SK-N-MC (cell line): Measurements from ENCODE around the gene ASXL2.
A peak's percentile ranks its signal among the peaks of the same experiment; 100 is the strongest.

Experiments
- DNase-seq: peaks from one replicate; pipeline ENCODE4 v3.0.0-alpha.2; 2011; ENCODE audit warnings: low read depth, low spot score
- H3K27ac ChIP-seq: fragments of 200-600 bp; sonication (generic); 2 replicates; pipeline ENCODE4 v1.5.1; 2016; ENCODE audit warnings: mixed run types
- H3K36me3 ChIP-seq: fragments of 200-600 bp; sonication (generic); 2 replicates; pipeline ENCODE4 v1.6.1; 2017; ENCODE audit warnings: antibody characterized with exemption, low read length, mixed read lengths; ENCODE audit not compliant: insufficient read depth
- H3K4me3 ChIP-seq: fragments of 200-600 bp; sonication (generic); 2 replicates; pipeline ENCODE4 v1.5.1; 2016
- H3K9ac ChIP-seq: fragments of 200-600 bp; sonication (generic); 2 replicates; pipeline ENCODE4 v1.8.0; 2017; ENCODE audit warnings: mixed run types, mixed read lengths; ENCODE audit not compliant: insufficient read length
- H3K9me3 ChIP-seq: fragments of 200-600 bp; sonication (generic); 2 replicates; pipeline ENCODE4 v1.6.1; 2017; ENCODE audit warnings: low read depth, mild to moderate bottlenecking, antibody characterized with exemption, low read length, moderate library complexity, mixed read lengths
- EZH2 ChIP-seq: fragments of 200-600 bp; sonication (generic); IDR thresholded peaks from one replicate; pipeline ENCODE4 v1.6.1; 2017; ENCODE audit warnings: antibody characterized with exemption
- FOXP2 ChIP-seq: optimal IDR thresholded peaks from 2 replicates; pipeline ENCODE3; 2011; ENCODE audit warnings: mild to moderate bottlenecking, moderate library complexity; ENCODE audit not compliant: insufficient read depth; ENCODE audit errors: extremely low read length, control extremely low read depth
- POLR2AphosphoS5 ChIP-seq: IDR thresholded peaks from 2 replicates; pipeline ENCODE4 v1.6.1; 2012; ENCODE audit warnings: mild to moderate bottlenecking, low read depth, low read length, borderline replicate concordance

ASXL2 gene

DNA sequence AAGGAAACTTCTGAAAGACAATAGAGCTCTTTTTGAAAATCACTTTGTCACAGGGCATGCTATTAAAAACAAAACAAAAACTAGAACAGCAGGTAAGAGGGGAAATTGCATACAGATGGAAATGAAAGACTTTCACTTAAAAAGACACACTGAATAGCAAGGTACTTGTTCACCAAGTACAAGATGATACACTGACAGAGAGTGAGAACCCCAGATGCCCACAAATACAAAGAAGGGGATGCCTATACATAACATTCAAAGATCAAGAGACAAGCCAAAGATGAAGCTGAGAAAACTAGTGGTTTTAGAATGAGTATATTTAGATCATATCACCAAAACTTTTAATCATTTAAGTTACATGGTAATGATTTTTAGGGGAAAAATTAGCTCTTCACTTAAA is 60.7 kb downstream of the ASXL2 start:
- no peak for DNase-seq
- Histone ChIP-seq H3K36me3 (no peaks in the 10 kb centered on the region), H3K9ac (no peak overlapping the region), H3K9me3 (no peaks in the 10 kb centered on the region), H3K27ac (no peak overlapping the region), H3K4me3 (no peak overlapping the region)
- TF ChIP-seq FOXP2: no peak
- no peak for TF ChIP-seq POLR2AphosphoS5
- TF ChIP-seq EZH2: no peak

- no peak overlapping the region for H3K27ac ChIP-seq
- H3K4me3 ChIP-seq: no peak overlapping the region
- no peak for DNase-seq
- H3K9ac ChIP-seq: no peak overlapping the region
- TF ChIP-seq POLR2AphosphoS5 (no peak), FOXP2 (no peak), EZH2 (no peak)
- no peaks in the 10 kb centered on the region for H3K36me3 ChIP-seq
- no peaks in the 10 kb centered on the region for H3K9me3 ChIP-seq
Measured at GRCh38 chr2:25817006-25817405, 61.3 kb downstream of the ASXL2 start.

GRCh38 chr2:25816249-25816648 is 62.0 kb downstream of the ASXL2 start:
- no peak for DNase-seq
- no peaks in the 10 kb centered on the region for H3K36me3 ChIP-seq
- no peak overlapping the region for H3K4me3 ChIP-seq
- no peak overlapping the region for H3K27ac ChIP-seq
- H3K9ac ChIP-seq: no peak overlapping the region
- no peaks in the 10 kb centered on the region for H3K9me3 ChIP-seq
- TF ChIP-seq FOXP2: no peak
- TF ChIP-seq POLR2AphosphoS5: no peak
- no peak for TF ChIP-seq EZH2

GRCh38 chr2:25814681-25815080 is 63.6 kb downstream of the ASXL2 start:
- Histone ChIP-seq H3K4me3 (no peak overlapping the region), H3K9ac (no peak overlapping the region), H3K27ac (no peak overlapping the region), H3K9me3 (no peaks in the 10 kb centered on the region), H3K36me3 (no peaks in the 10 kb centered on the region)
- DNase-seq: no peak
- TF ChIP-seq POLR2AphosphoS5: no peak
- no peak for TF ChIP-seq FOXP2
- TF ChIP-seq EZH2: no peak

GRCh38 chr2:25810428-25810827 is 67.9 kb downstream of the ASXL2 start:
- no peak overlapping the region for H3K9ac ChIP-seq
- H3K36me3 ChIP-seq: peaks cover 4% of the 10 kb centered on the region
- no peaks in the 10 kb centered on the region for H3K9me3 ChIP-seq
- TF ChIP-seq POLR2AphosphoS5: no peak
- TF ChIP-seq EZH2: no peak
- TF ChIP-seq FOXP2: no peak
- H3K4me3 ChIP-seq: no peak overlapping the region
- no peak overlapping the region for H3K27ac ChIP-seq
- no peak for DNase-seq

- peaks cover 10% of the 10 kb centered on the region for H3K36me3 ChIP-seq
- no peak for TF ChIP-seq POLR2AphosphoS5
- no peak for TF ChIP-seq EZH2
- H3K9ac ChIP-seq: no peak overlapping the region
- H3K27ac ChIP-seq: no peak overlapping the region
- no peak overlapping the region for H3K4me3 ChIP-seq
- no peaks in the 10 kb centered on the region for H3K9me3 ChIP-seq
- DNase-seq: no peak
Measured at GRCh38 chr2:25809646-25810045, 68.6 kb downstream of the ASXL2 start.

DNA sequence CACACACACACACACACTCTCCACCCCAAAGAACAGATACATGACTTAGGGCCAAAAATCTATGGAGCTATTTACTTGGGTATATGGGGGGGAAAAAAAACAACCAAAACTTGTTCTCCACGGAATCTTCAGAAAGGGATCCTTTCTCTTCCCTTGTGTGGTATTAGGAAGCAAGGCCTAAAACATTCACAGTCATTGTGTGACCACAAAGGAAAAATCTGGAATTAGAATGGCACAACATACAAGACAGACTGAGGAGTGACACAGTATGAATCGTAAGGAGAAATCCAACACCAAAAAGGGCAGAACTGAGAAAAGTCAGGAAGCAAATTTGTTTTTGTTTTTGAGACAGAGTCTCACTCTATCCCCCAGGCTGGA is 70.3 kb downstream of the ASXL2 start:
- Histone ChIP-seq H3K9me3 (no peaks in the 10 kb centered on the region), H3K27ac (no peak overlapping the region), H3K36me3 (peaks cover 27% of the 10 kb centered on the region), H3K4me3 (no peak overlapping the region), H3K9ac (no peak overlapping the region)
- DNase-seq: no peak
- TF ChIP-seq POLR2AphosphoS5 (no peak), FOXP2 (no peak), EZH2 (no peak)

GRCh38 chr2:25806941-25807340 is 71.3 kb downstream of the ASXL2 start:
- Histone ChIP-seq H3K4me3 (peak overlapping the region; percentile 6; the same call in 1 of the 2 replicates), H3K9me3 (no peaks in the 10 kb centered on the region), H3K27ac (0 out of 2 replicates have a peak overlapping the region, but pooled peaks have one; percentile 22), H3K9ac (no peak overlapping the region), H3K36me3 (peaks cover 28% of the 10 kb centered on the region)
- TF ChIP-seq FOXP2: no peak
- no peak for TF ChIP-seq POLR2AphosphoS5
- no peak for TF ChIP-seq EZH2
- peak; percentile 22 for DNase-seq

DNA sequence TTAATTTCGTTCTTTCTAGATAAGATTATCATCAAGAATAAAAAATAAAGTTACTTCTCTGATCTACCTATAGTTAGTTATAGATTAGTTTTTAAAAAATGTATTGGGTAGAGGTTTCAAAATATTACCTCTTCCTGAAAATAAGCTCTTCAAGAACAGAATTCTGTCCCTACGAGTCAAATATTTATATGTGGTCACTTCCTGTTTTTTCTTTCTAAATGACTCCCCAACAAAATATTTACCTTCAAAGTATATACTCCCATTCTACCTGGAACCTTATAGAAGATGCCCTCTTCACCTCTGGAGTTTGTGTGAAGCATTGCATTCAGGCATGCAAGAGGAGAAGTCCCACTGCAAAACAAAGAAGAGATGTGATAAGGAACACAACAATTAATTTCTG is 72.3 kb downstream of the ASXL2 start:
- no peak for DNase-seq
- Histone ChIP-seq H3K36me3 (peaks cover 28% of the 10 kb centered on the region), H3K9ac (no peak overlapping the region), H3K9me3 (no peaks in the 10 kb centered on the region), H3K4me3 (no peak overlapping the region), H3K27ac (no peak overlapping the region)
- TF ChIP-seq POLR2AphosphoS5 (no peak), EZH2 (no peak), FOXP2 (no peak)
